ENCODE results near the gene RNF126. TPM values are rescaled to one million over a fixed set of nuclear protein-coding genes. Genes with fewer than 3 reads are reported as not detected.

RNF126 gene
- total and polyA plus RNA-seq, 7 donors, result 25.2 to 72.1 (median 51.6) TPM

DNA sequence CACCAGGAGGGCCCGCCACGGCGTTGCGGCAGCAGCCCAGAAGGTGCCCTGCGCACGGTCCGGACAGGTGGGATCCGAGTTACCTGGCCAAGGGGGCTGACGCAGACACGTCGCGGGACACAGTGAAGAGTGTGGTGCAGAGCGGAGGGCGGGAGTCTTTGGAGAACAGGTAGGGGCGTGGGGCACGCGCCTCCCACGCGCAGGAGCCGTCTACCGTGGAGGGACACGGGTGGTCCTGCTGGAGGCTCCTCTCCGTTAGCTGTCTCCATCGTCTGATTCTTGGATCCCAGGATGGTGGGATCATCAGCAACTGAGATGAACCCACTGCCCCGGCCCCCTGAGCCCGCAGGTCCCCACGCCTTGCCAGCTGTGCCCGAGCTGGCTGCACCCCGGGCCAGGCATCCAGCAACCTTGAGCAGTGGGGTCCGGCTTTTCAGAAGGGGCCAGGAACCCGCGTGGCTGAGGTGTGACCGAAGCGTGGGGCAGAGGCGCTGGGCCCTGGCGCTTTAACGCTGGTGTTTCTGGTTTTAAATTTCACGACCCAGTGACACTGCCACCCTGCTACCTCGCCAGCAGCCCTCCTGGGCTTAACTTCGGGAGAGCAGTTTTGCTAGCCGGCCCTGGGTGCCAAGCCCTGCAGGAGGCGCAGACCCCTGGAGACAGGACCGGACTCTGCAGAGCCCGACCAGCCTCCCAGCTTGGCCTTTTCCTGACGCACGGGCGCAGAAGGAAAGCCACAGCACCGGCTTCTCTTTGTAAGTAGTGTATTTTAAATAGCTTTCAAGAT lies 16.0 kb downstream of the RNF126 start:
- no peak for ATAC-seq
- Histone ChIP-seq H3K9me3 (no peaks in the 10 kb centered on the region), H3K4me3 (no peak overlapping the region), H3K4me1 (no peaks in the 10 kb centered on the region), H3K36me3 (ENCODE audit: insufficient read depth in 1 of 2, low read depth in 1 of 2) (peaks cover 8 to 55% of the 10 kb centered on the region in 2 donors), H3K27ac (no peak overlapping the region), H3K27me3 (ENCODE audit: insufficient read depth in 3 of 3, low read length in 2 of 3) (no peaks in the 10 kb centered on the region)
- intact Hi-C loops (cut with DNase I), result no loop called here
- peak in 1 of 2 donors; percentile 13 for DNase-seq
- 91 to 94% (median 91%) methylated on average over 48 of the region's 48 CpGs for WGBS, 3 donors
- TF ChIP-seq, protein P1, sequence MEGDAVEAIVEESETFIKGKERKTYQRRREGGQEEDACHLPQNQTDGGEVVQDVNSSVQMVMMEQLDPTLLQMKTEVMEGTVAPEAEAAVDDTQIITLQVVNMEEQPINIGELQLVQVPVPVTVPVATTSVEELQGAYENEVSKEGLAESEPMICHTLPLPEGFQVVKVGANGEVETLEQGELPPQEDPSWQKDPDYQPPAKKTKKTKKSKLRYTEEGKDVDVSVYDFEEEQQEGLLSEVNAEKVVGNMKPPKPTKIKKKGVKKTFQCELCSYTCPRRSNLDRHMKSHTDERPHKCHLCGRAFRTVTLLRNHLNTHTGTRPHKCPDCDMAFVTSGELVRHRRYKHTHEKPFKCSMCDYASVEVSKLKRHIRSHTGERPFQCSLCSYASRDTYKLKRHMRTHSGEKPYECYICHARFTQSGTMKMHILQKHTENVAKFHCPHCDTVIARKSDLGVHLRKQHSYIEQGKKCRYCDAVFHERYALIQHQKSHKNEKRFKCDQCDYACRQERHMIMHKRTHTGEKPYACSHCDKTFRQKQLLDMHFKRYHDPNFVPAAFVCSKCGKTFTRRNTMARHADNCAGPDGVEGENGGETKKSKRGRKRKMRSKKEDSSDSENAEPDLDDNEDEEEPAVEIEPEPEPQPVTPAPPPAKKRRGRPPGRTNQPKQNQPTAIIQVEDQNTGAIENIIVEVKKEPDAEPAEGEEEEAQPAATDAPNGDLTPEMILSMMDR (IDR thresholded peaks at IDR 0.05), result no peak

DNA sequence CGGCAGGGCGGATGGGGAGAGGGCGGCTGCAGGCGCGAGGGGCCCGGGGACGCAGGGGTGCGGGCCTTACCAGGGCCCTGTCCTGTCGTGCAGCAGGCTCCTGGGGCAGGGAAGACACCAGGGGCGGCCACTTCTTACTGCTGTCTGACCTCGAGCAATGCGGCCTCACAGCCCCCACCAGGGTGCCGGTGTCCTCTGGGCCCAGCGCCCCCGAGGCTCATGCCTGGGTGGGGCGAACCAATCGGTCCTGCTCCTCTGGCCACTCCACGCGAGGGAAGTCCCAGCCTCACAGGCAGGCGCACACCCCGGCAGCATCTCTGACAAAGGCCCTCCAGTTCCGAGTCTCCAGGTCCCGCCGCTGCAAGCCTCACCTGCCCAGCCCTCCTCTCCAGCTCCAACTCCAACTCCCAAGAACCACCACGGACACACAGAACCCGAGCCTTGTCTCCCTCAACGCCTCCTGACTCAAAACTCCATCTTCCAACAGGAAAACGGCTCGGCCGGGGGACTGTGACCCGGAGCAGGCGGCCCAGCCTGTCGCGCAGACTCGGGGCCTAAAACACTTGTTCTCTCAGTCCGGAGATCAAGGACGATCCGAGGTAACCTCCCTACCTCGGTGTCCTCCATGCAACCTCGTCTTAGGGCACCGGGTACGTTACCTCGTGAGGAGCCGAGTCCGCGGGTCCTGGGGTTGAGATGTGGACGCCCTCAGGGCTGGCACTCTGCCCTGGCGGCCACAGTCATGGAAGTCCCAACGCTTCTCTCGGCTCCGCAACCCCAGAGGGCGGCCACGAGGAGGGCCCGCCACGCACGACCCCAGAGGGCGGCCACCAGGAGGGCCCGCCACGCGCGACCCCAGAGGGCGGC lies 16.9 kb downstream of the RNF126 start:
- no peaks in the 10 kb centered on the region for H3K4me1 ChIP-seq
- no peaks in the 10 kb centered on the region for H3K27me3 ChIP-seq (ENCODE audit: insufficient read depth in 3 of 3, low read length in 2 of 3)
- TF ChIP-seq, protein P1 (IDR thresholded peaks at IDR 0.05), result no peak
- intact Hi-C loops (cut with DNase I), result no loop called here
- H3K4me3 ChIP-seq, result no peak overlapping the region
- ATAC-seq, result peak in 1 of 4 donors; percentile 18
- H3K9me3 ChIP-seq, result no peaks in the 10 kb centered on the region
- DNase-seq, result peak in 1 of 2 donors; percentile 18
- peaks cover 8 to 46% of the 10 kb centered on the region in 2 donors for H3K36me3 ChIP-seq (ENCODE audit: insufficient read depth in 1 of 2, low read depth in 1 of 2)
- H3K27ac ChIP-seq, result no peak overlapping the region
- 92 to 94% (median 93%) methylated on average over 60 to 62 of the region's 62 CpGs for WGBS, 3 donors

DNA sequence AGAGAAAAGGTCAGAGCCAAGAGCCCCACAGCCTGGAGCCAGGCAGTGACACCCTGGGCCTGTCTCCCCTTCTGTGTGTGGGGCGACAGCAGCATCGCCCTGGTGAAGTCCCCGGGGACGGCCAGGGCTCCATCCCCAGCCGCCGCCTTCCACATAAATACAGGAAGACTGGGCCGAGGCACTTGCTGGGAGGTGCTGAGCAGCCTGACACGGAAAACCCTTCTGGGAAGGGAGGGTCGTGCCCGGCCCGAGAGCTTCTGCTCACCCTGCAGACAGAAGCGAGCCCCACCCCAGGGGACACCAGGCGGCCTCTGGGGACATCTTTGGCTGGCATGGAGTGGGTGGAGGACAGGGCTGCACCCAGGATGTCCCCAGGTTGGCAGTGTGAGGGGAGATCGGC lies 18.2 kb downstream of the RNF126 start:
- peaks cover 8 to 39% of the 10 kb centered on the region in 2 donors for H3K36me3 ChIP-seq (ENCODE audit: insufficient read depth in 1 of 2, low read depth in 1 of 2)

DNA sequence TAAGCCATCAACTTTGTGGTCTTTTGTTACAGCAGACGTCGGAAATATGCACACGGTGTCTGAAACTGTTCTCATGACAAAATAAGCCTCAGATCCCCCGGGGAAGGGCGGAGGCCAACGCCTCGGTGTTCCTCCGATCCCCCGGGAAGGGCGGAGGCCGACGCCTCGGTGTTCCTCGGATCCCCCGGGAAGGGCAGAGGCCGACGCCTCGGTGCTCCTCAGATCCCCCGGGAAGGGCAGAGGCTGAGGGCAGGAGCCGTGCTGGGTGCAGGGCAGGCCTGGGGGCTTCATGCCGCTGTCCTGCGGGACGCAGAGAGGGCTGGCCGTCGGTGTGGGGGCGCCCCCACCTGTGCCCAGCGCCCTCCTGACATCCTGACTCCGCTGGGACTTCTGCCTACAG lies 18.7 kb downstream of the RNF126 start:
- WGBS, 3 donors, result 67 to 79% (median 69%) methylated on average over 27 to 28 of the region's 28 CpGs
- H3K27ac ChIP-seq, result no peak overlapping the region
- H3K36me3 ChIP-seq (ENCODE audit: insufficient read depth in 1 of 2, low read depth in 1 of 2), result peaks cover 8 to 35% of the 10 kb centered on the region in 2 donors
- intact Hi-C loops (cut with DNase I), result no loop called here
- no peaks in the 10 kb centered on the region for H3K9me3 ChIP-seq
- peaks cover under 1% of the 10 kb centered on the region for H3K4me1 ChIP-seq
- H3K4me3 ChIP-seq, result no peak overlapping the region
- ATAC-seq, result no peak
- TF ChIP-seq, protein P1 (IDR thresholded peaks at IDR 0.05), result no peak
- H3K27me3 ChIP-seq (ENCODE audit: insufficient read depth in 3 of 3, low read length in 2 of 3), result no peaks in the 10 kb centered on the region
- no peak for DNase-seq

More for the DNA sequence above, 18.2 kb downstream of the RNF126 start:
- 81 to 83% (median 83%) methylated on average over 13 to 14 of the region's 14 CpGs for WGBS, 3 donors
- Histone ChIP-seq H3K27me3 (ENCODE audit: insufficient read depth in 3 of 3, low read length in 2 of 3) (no peaks in the 10 kb centered on the region), H3K4me3 (no peak overlapping the region), H3K27ac (no peak overlapping the region), H3K4me1 (no peaks in the 10 kb centered on the region), H3K9me3 (no peaks in the 10 kb centered on the region)
- TF ChIP-seq, protein P1 (IDR thresholded peaks at IDR 0.05), result no peak
- intact Hi-C loops (cut with DNase I), result no loop called here
- ATAC-seq, result no peak
- DNase-seq, result peak in 1 of 2 donors; percentile 14
